GM19328 (cell line): ENCODE results near the gene MYL1.

ENCODE experiments used
- ATAC-seq: cut with Tn5 transposase; IDR thresholded peaks from one replicate; pipeline ENCODE4 v1.9.1; 2021; ENCODE audit warnings: mild to moderate bottlenecking, moderate library complexity; ENCODE audit not compliant: unreplicated experiment

Gene MYL1

GRCh38 chr2:210315015-210315788 is at the start of gene MYL1:
Gene MYL1 (minus strand): TSS chr2:210315174. CDS start chr2:210315042, 132 bp downstream.
- ATAC-seq, result no peak

- ATAC-seq, result no peak
Measured at GRCh38 chr2:210363876-210364275, 48.9 kb upstream of the MYL1 start.

GRCh38 chr2:210363261-210363660 is 48.3 kb upstream of the MYL1 start:
- no peak for ATAC-seq

- no peak for ATAC-seq
Measured at GRCh38 chr2:210360412-210360811, 45.4 kb upstream of the MYL1 start.

GRCh38 chr2:210356944-210357343 is 42.0 kb upstream of the MYL1 start:
- ATAC-seq, result no peak

- no peak for ATAC-seq
Measured at GRCh38 chr2:210337159-210337558, 22.2 kb upstream of the MYL1 start.

GRCh38 chr2:210324906-210325305 is 9.9 kb upstream of the MYL1 start:
- ATAC-seq, result no peak

- ATAC-seq, result no peak
Measured at GRCh38 chr2:210324458-210324857, 9.5 kb upstream of the MYL1 start.

GRCh38 chr2:210323003-210323402 is 8.0 kb upstream of the MYL1 start:
- no peak for ATAC-seq

- ATAC-seq, result no peak
Measured at GRCh38 chr2:210318891-210319290, 3.9 kb upstream of the MYL1 start.

- no peak for ATAC-seq
Measured at GRCh38 chr2:210318486-210318885, 3.5 kb upstream of the MYL1 start.

GRCh38 chr2:210310550-210310949 is 4.4 kb downstream of the MYL1 start:
- ATAC-seq, result no peak

- no peak for ATAC-seq
Measured at GRCh38 chr2:210309548-210310233, 5.3 kb downstream of the MYL1 start.

GRCh38 chr2:210303498-210303897 is 11.5 kb downstream of the MYL1 start:
- ATAC-seq, result no peak

GRCh38 chr2:210302326-210302725 is 12.6 kb downstream of the MYL1 start:
- no peak for ATAC-seq

- ATAC-seq, result no peak
Measured at GRCh38 chr2:210299866-210300373, 15.1 kb downstream of the MYL1 start.

GRCh38 chr2:210288408-210288807 is 26.6 kb downstream of the MYL1 start:
- ATAC-seq, result no peak

GRCh38 chr2:210287301-210287700 is 27.7 kb downstream of the MYL1 start:
- ATAC-seq, result no peak

- no peak for ATAC-seq
Measured at GRCh38 chr2:210286123-210286680, 28.8 kb downstream of the MYL1 start.

GRCh38 chr2:210277133-210277532 is 37.8 kb downstream of the MYL1 start:
- ATAC-seq, result no peak

- no peak for ATAC-seq
Measured at GRCh38 chr2:210271300-210271699, 43.7 kb downstream of the MYL1 start.

GRCh38 chr2:210269148-210269547 is 45.8 kb downstream of the MYL1 start:
- ATAC-seq, result no peak
